ENCODE data around the gene KIAA1328. TPM values are rescaled to one million over a fixed set of nuclear protein-coding genes. Genes with fewer than 3 reads are reported as not detected.

Gene KIAA1328
- total RNA-seq, 1 experiment from 2014 or later, result 6.2 TPM

DNA sequence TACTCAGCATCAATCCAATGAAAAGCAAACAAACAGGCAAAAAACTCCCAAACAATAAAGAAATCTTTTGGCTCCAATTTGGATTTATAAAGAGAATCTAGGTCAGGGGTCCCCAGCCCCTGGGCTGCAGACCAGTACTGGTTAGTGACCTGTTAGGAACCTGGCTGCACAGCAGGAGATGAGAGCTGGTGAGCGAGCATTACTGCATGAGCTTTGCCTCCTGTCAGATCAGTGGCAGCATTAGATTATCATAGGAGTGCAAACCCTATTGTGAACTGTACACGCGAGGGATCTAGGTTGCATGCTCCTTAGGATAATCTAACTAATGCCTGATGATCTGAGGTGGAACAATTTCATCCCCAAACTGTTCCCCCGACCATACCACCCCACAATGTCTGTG is 102.2 kb downstream of the KIAA1328 start:
- POLR2A ChIA-PET, result interaction anchor here (0.9 kb wide), 1 partner anchor 14 kb away, joined by 3 read pairs; no protein-coding TSS in a partner anchor
- Histone ChIP-seq H3K27ac (ENCODE audit: low read length) (no peak overlapping the region), H3K4me1 (ENCODE audit: control insufficient read depth, insufficient read depth, low read length) (no peaks in the 10 kb centered on the region), H3K9me3 (ENCODE audit: control insufficient read depth, insufficient read depth, low read depth, low read length) (no peaks in the 10 kb centered on the region), H3K4me3 (ENCODE audit: low read depth in 2 of 2, low read length in 2 of 2) (no peak overlapping the region), H3K27me3 (ENCODE audit: control insufficient read depth, insufficient read depth, low read length) (no peaks in the 10 kb centered on the region), H3K36me3 (ENCODE audit: control insufficient read depth, insufficient read depth, low read length) (no peaks in the 10 kb centered on the region)
- no peak for TF ChIP-seq POLR2AphosphoS5 (IDR thresholded peaks at IDR 0.05; ENCODE audit: low read depth, low read length)
- TF ChIP-seq, protein P1, sequence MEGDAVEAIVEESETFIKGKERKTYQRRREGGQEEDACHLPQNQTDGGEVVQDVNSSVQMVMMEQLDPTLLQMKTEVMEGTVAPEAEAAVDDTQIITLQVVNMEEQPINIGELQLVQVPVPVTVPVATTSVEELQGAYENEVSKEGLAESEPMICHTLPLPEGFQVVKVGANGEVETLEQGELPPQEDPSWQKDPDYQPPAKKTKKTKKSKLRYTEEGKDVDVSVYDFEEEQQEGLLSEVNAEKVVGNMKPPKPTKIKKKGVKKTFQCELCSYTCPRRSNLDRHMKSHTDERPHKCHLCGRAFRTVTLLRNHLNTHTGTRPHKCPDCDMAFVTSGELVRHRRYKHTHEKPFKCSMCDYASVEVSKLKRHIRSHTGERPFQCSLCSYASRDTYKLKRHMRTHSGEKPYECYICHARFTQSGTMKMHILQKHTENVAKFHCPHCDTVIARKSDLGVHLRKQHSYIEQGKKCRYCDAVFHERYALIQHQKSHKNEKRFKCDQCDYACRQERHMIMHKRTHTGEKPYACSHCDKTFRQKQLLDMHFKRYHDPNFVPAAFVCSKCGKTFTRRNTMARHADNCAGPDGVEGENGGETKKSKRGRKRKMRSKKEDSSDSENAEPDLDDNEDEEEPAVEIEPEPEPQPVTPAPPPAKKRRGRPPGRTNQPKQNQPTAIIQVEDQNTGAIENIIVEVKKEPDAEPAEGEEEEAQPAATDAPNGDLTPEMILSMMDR (IDR thresholded peaks at IDR 0.05), result no peak
- TF ChIP-seq TCF7L2 (IDR thresholded peaks at IDR 0.05; ENCODE audit: low read depth, low read length), result no peak
- no peak for TF ChIP-seq REST (IDR thresholded peaks at IDR 0.05; ENCODE audit: insufficient read depth in 1 of 2, low read depth in 2 of 2, low read length in 1 of 2)
- TF ChIP-seq SIN3A (IDR thresholded peaks at IDR 0.05; ENCODE audit: borderline replicate concordance, insufficient read depth, low read depth, low read length), result no peak
- CTCF ChIA-PET, result no interaction called here
- no TSS peak for BruUV-seq (replicated peaks)
- in situ Hi-C loops (cut with HindIII; ENCODE audit: low pct_unique_long_range_greater_than_20kb, low sequenced_read_pairs), result no loop called here
- no peak for ATAC-seq
- intact Hi-C loops (cut with micrococcal nuclease; ENCODE audit: unreplicated experiment), result no loop called here
- no peak for DNase-seq (ENCODE audit: low read depth, low spot score)

DNA sequence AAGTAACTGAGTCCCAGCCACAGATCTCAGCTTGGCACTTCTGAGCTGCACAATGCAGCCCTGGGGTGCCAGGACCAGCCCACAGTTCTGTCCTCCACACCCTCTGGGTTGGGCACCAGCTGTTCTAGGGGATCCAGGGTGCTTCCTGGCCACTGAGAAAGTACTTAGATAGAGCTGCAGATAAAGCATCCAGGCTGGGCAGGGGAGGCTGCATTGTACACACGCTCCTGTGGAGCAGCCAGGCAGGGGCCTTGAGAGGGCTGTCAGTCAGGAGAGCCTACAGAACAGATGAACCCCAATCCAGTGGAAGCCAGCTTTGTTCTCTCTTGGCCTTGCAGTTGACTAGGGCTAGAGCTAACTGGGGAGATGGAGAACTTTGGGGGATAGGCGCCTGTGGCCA is 104.6 kb downstream of the KIAA1328 start:
- ATAC-seq, result no peak
- ChIA-PET CTCF (no interaction called here), POLR2A (no interaction called here)
- no peaks in the 10 kb centered on the region for H3K27me3 ChIP-seq (ENCODE audit: control insufficient read depth, insufficient read depth, low read length)
- intact Hi-C loops (cut with micrococcal nuclease; ENCODE audit: unreplicated experiment), result no loop called here
- H3K4me3 ChIP-seq (ENCODE audit: low read depth in 2 of 2, low read length in 2 of 2), result no peak overlapping the region
- DNase-seq (ENCODE audit: low read depth, low spot score), result no peak
- H3K9me3 ChIP-seq (ENCODE audit: control insufficient read depth, insufficient read depth, low read depth, low read length), result no peaks in the 10 kb centered on the region
- no peak for TF ChIP-seq SIN3A (IDR thresholded peaks at IDR 0.05; ENCODE audit: borderline replicate concordance, insufficient read depth, low read depth, low read length)
- TF ChIP-seq, protein P1 (IDR thresholded peaks at IDR 0.05), result no peak
- no peak for TF ChIP-seq POLR2AphosphoS5 (IDR thresholded peaks at IDR 0.05; ENCODE audit: low read depth, low read length)
- TF ChIP-seq REST (IDR thresholded peaks at IDR 0.05; ENCODE audit: insufficient read depth in 1 of 2, low read depth in 2 of 2, low read length in 1 of 2), result no peak
- TF ChIP-seq TCF7L2 (IDR thresholded peaks at IDR 0.05; ENCODE audit: low read depth, low read length), result no peak
- H3K4me1 ChIP-seq (ENCODE audit: control insufficient read depth, insufficient read depth, low read length), result no peaks in the 10 kb centered on the region
- H3K27ac ChIP-seq (ENCODE audit: low read length), result no peak overlapping the region
- in situ Hi-C loops (cut with HindIII; ENCODE audit: low pct_unique_long_range_greater_than_20kb, low sequenced_read_pairs), result no loop called here
- no TSS peak for BruUV-seq (replicated peaks)
- no peaks in the 10 kb centered on the region for H3K36me3 ChIP-seq (ENCODE audit: control insufficient read depth, insufficient read depth, low read length)
